Ovary (tissue), 3 donors: Measurements from ENCODE around the gene EIF3I.

Experiments used
- POLR2A ChIP-seq: fragments of 450-650 bp; IDR thresholded peaks from one replicate; pipeline ENCODE4 v1.6.1; 2017; ENCODE audit warnings: antibody characterized with exemption, mild to moderate bottlenecking, moderate library complexity
- TF ChIP-seq, protein P1 (sequence below), 3 donors: fragments of 450-650 bp in 2 of 3; fragments of 200-600 bp in 1 of 3; IDR thresholded peaks; one replicate each; pipeline versions ENCODE4 v1.5.1 to v1.8.0; 2016 to 2022; ENCODE audit warnings: antibody characterized with exemption in 3 of 3, mild to moderate bottlenecking in 1 of 3
- donor health status: DM: no; HTN: no; CAD: no.

DNA sequence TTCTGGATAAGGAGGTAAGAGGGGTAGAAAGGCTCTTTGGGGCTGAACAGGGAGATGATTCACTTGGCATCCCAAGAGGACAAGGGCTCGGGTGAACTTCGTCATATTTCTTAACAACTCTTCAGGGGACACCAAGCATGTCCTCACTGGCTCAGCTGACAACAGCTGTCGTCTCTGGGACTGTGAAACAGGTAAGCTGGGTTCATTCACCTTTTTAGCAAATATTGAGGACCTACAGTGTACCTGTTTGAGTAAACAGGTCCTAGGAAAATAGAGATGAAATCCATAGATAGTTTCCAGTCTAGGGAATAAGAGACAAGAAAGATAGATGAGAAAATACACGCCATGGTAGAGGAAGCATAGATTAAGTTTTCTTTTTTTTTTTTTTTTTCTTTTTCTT, 2.1 kb downstream of the EIF3I start:
- TF ChIP-seq, protein P1, sequence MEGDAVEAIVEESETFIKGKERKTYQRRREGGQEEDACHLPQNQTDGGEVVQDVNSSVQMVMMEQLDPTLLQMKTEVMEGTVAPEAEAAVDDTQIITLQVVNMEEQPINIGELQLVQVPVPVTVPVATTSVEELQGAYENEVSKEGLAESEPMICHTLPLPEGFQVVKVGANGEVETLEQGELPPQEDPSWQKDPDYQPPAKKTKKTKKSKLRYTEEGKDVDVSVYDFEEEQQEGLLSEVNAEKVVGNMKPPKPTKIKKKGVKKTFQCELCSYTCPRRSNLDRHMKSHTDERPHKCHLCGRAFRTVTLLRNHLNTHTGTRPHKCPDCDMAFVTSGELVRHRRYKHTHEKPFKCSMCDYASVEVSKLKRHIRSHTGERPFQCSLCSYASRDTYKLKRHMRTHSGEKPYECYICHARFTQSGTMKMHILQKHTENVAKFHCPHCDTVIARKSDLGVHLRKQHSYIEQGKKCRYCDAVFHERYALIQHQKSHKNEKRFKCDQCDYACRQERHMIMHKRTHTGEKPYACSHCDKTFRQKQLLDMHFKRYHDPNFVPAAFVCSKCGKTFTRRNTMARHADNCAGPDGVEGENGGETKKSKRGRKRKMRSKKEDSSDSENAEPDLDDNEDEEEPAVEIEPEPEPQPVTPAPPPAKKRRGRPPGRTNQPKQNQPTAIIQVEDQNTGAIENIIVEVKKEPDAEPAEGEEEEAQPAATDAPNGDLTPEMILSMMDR (IDR thresholded peaks at IDR 0.05): no peak
- TF ChIP-seq POLR2A: no peak
